NCI-H1417 (cell line): Measurements from ENCODE around the gene GRIN2B.

Experiments used
- DNase-seq, 3 experiments: peaks; one replicate each; lab custom pipeline; 2025; lab: John Stamatoyannopoulos, UW

The GRIN2B gene

GRCh38 chr12:13981296-13981962 is at the start of gene GRIN2B:
Gene GRIN2B (minus strand): TSS chr12:13981602. CDS start chr12:13866208, 115,394 bp downstream.
- peak; percentile 17 to 63 (median 46) for DNase-seq

GRCh38 chr12:14026537-14026936 is 45.1 kb upstream of the GRIN2B start:
- DNase-seq, result no peak

GRCh38 chr12:14024591-14024990 is 43.2 kb upstream of the GRIN2B start:
- DNase-seq, result no peak

- DNase-seq, result no peak
Measured at GRCh38 chr12:14018080-14018479, 36.7 kb upstream of the GRIN2B start.

GRCh38 chr12:14010989-14011388 is 29.6 kb upstream of the GRIN2B start:
- DNase-seq, result no peak

- no peak for DNase-seq
Measured at GRCh38 chr12:14007639-14008038, 26.2 kb upstream of the GRIN2B start.

GRCh38 chr12:13992585-13992984 is 11.2 kb upstream of the GRIN2B start:
- no peak for DNase-seq

GRCh38 chr12:13992106-13992505 is 10.7 kb upstream of the GRIN2B start:
- DNase-seq, result no peak

GRCh38 chr12:13986031-13986430 is 4.6 kb upstream of the GRIN2B start:
- no peak for DNase-seq

GRCh38 chr12:13981990-13982389 is 588 bp upstream of the GRIN2B start:
- DNase-seq, result no peak

- peak; percentile 9 to 63 (median 54) for DNase-seq
Measured at GRCh38 chr12:13980538-13981295, 685 bp downstream of the GRIN2B start.

GRCh38 chr12:13979772-13980378 is 1.5 kb downstream of the GRIN2B start:
- no peak for DNase-seq

GRCh38 chr12:13978876-13979275 is 2.5 kb downstream of the GRIN2B start:
- DNase-seq, result no peak

GRCh38 chr12:13976880-13977279 is 4.5 kb downstream of the GRIN2B start:
- DNase-seq, result no peak

- no peak for DNase-seq
Measured at GRCh38 chr12:13976028-13976584, 5.3 kb downstream of the GRIN2B start.

GRCh38 chr12:13973996-13974395 is 7.4 kb downstream of the GRIN2B start:
- DNase-seq, result no peak

GRCh38 chr12:13970803-13971202 is 10.6 kb downstream of the GRIN2B start:
- DNase-seq, result no peak

GRCh38 chr12:13968281-13968680 is 13.1 kb downstream of the GRIN2B start:
- no peak for DNase-seq

GRCh38 chr12:13964666-13965065 is 16.7 kb downstream of the GRIN2B start:
- no peak for DNase-seq

GRCh38 chr12:13962699-13963098 is 18.7 kb downstream of the GRIN2B start:
- peak in 1 of 3 experiments; percentile 36 for DNase-seq

- DNase-seq, result no peak
Measured at GRCh38 chr12:13961971-13962370, 19.4 kb downstream of the GRIN2B start.

GRCh38 chr12:13959131-13959723 is 22.2 kb downstream of the GRIN2B start:
- DNase-seq, result no peak
